Gastroesophageal sphincter (tissue), 4 donors: ENCODE data around the gene PTRH2. TPM values are rescaled to one million over a fixed set of nuclear protein-coding genes. Genes with fewer than 3 reads are reported as not detected.

Experiments
- ATAC-seq: fragments of 150-250 bp; one replicate; pipeline ENCODE4 v1.9.1; 2016; ENCODE audit warnings: mild to moderate bottlenecking, moderate library complexity
- H3K27ac ChIP-seq, 4 donors: fragments of 200-600 bp; sonication (generic) in 3 of 4; 1 replicate in 3 of 4; 2 replicates in 1 of 4; pipeline ENCODE4 v1.5.1; 2016 to 2019
- H3K27me3 ChIP-seq: fragments of 200-600 bp; sonication (generic); one replicate; pipeline ENCODE4 v1.5.1; 2019
- H3K36me3 ChIP-seq, 2 donors: fragments of 200-600 bp; sonication (generic); one replicate each; pipeline ENCODE4 v1.5.1; 2019; ENCODE audit warnings: control low read depth in 1 of 2
- H3K4me1 ChIP-seq, 3 donors: fragments of 200-600 bp; sonication (generic); 1 replicate in 2 of 3; 2 replicates in 1 of 3; pipeline ENCODE4 v1.5.1; 2016 to 2019; ENCODE audit warnings: control low read depth in 2 of 3
- H3K4me3 ChIP-seq, 2 donors: fragments of 200-600 bp; sonication (generic); one replicate each; pipeline ENCODE4 v1.5.1; 2019; ENCODE audit warnings: mild to moderate bottlenecking in 1 of 2, moderate library complexity in 1 of 2
- H3K9me3 ChIP-seq, 3 donors: fragments of 200-600 bp; sonication (generic); one replicate each; pipeline ENCODE4 v1.5.1; 2017 to 2019; ENCODE audit warnings: control low read depth in 2 of 3
- EP300 ChIP-seq: sonication (generic); formaldehyde crosslinking; IDR thresholded peaks from one replicate; pipeline ENCODE4 v1.6.1; 2017; ENCODE audit warnings: antibody characterized with exemption, mild to moderate bottlenecking
- POLR2A ChIP-seq, 2 donors: fragments of 450-650 bp; IDR thresholded peaks; one replicate each; pipeline ENCODE4 v1.6.1; 2017; ENCODE audit warnings: antibody characterized with exemption in 2 of 2, mild to moderate bottlenecking in 2 of 2, moderate library complexity in 1 of 2
- POLR2AphosphoS5 ChIP-seq: sonication (generic); formaldehyde crosslinking; IDR thresholded peaks from one replicate; pipeline ENCODE4 v1.6.1; 2017; ENCODE audit warnings: antibody characterized with exemption
- WGBS, 2 donors: methylation state at CpG; one replicate each; pipeline ENCODE4 v1.1.5; 2018; ENCODE audit warnings: low coverage in 1 of 2; 5-methylcytosine and 5-hydroxymethylcytosine counted together
- total RNA-seq, 4 donors: library from RNA; depleted of rRNA; stranded (reverse); fragments of >200 nt; gene quantifications; one replicate each; pipeline ENCODE4 v1.1.0, GENCODE V29; 2016
- TF ChIP-seq, protein P1 (sequence below), 4 experiments: fragments of 200-600 bp in 2 of 4; fragments of 450-650 bp in 2 of 4; sonication (generic) in 1 of 4; IDR thresholded peaks; one replicate each; pipeline ENCODE4 v1.5.1; 2017 to 2019; ENCODE audit warnings: antibody characterized with exemption in 4 of 4, mild to moderate bottlenecking in 2 of 4, moderate library complexity in 2 of 4

Gene PTRH2
- total RNA-seq, 4 donors from 2014 or later = 16.6 to 26.0 (median 24.3) TPM

DNA sequence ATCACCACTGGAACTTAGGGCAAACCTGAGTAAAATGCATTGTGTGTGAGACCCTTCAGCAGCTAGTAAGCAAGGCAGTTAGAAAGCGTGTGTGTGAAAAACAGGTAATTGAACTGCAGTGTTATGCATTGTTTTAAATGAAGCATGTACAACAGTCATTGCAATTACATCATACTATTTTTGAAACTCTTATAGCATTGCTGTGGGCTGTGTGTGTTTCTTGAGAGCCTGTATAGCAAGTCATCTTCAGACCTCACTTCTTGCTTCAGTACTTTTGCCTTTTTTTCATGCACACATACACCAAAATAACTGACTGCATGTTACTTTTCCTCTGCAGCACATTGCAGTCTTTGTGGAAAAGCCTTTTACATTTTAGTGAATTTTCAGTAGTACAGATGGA is 19.2 kb downstream of the PTRH2 start:
- Histone ChIP-seq H3K27ac (peak overlapping the region in 1 of 4 donors; percentile 38), H3K4me1 (peaks cover 0 to 25% (median 0%) of the 10 kb centered on the region in 3 donors), H3K27me3 (no peaks in the 10 kb centered on the region), H3K9me3 (no peaks in the 10 kb centered on the region), H3K36me3 (peaks cover 13 to 92% of the 10 kb centered on the region in 2 donors), H3K4me3 (no peak overlapping the region)
- ATAC-seq = no peak
- TF ChIP-seq POLR2A (IDR thresholded peaks at IDR 0.05) (no peak), EP300 (no peak), POLR2AphosphoS5 (no peak)
- TF ChIP-seq, protein P1, sequence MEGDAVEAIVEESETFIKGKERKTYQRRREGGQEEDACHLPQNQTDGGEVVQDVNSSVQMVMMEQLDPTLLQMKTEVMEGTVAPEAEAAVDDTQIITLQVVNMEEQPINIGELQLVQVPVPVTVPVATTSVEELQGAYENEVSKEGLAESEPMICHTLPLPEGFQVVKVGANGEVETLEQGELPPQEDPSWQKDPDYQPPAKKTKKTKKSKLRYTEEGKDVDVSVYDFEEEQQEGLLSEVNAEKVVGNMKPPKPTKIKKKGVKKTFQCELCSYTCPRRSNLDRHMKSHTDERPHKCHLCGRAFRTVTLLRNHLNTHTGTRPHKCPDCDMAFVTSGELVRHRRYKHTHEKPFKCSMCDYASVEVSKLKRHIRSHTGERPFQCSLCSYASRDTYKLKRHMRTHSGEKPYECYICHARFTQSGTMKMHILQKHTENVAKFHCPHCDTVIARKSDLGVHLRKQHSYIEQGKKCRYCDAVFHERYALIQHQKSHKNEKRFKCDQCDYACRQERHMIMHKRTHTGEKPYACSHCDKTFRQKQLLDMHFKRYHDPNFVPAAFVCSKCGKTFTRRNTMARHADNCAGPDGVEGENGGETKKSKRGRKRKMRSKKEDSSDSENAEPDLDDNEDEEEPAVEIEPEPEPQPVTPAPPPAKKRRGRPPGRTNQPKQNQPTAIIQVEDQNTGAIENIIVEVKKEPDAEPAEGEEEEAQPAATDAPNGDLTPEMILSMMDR (IDR thresholded peaks at IDR 0.05) = no peak
- WGBS, 2 donors = 92% methylated on average over 1 of the region's 1 CpG; no CpG with 5 or more reads in 1 of the 2 donors

DNA sequence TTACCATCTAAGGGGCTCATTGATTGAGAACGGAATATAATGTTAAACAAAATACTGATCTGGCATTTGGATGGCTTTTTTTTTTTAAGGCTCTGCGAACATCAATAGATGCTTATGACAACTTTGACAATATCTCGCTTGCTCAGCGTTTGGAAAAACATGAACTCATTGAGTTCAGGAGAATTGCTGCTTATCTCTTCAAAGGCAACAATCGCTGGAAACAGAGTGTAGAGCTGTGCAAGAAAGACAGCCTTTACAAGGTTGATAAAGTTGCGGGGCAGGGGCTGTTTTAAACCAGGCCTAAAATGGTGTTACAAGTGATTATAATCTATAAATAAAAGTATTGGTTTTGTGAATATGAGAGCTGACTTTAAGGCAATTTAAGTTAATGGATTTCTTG is 22.3 kb downstream of the PTRH2 start:
- no peak overlapping the region for H3K27ac ChIP-seq
- TF ChIP-seq, protein P1 (IDR thresholded peaks at IDR 0.05) = no peak
- TF ChIP-seq EP300 (no peak), POLR2A (IDR thresholded peaks at IDR 0.05) (no peak)
- H3K4me3 ChIP-seq = no peak overlapping the region
- no peak for ATAC-seq
- 71 to 93% methylated on average over 5 to 6 of the region's 6 CpGs for WGBS, 2 donors
- no peaks in the 10 kb centered on the region for H3K9me3 ChIP-seq
- H3K36me3 ChIP-seq = peaks cover 28 to 92% of the 10 kb centered on the region in 2 donors
- peaks cover 0 to 25% (median 0%) of the 10 kb centered on the region in 3 donors for H3K4me1 ChIP-seq
- H3K27me3 ChIP-seq = no peaks in the 10 kb centered on the region

GRCh38 chr17:59683283-59683682 is 23.9 kb downstream of the PTRH2 start:
- H3K27ac ChIP-seq = no peak overlapping the region
- TF ChIP-seq EP300 (no peak), POLR2A (IDR thresholded peaks at IDR 0.05) (no peak), POLR2AphosphoS5 (no peak)
- TF ChIP-seq, protein P1 (IDR thresholded peaks at IDR 0.05) = no peak
- H3K4me3 ChIP-seq = no peak overlapping the region
- H3K9me3 ChIP-seq = no peaks in the 10 kb centered on the region
- no peak for ATAC-seq
- peaks cover 36 to 100% of the 10 kb centered on the region in 2 donors for H3K36me3 ChIP-seq
- H3K4me1 ChIP-seq = peaks cover 0 to 21% (median 0%) of the 10 kb centered on the region in 3 donors
- H3K27me3 ChIP-seq = no peaks in the 10 kb centered on the region

- 54 to 60% methylated on average over 4 of the region's 4 CpGs for WGBS, 2 donors
- no peak overlapping the region for H3K4me3 ChIP-seq
- H3K27ac ChIP-seq = no peak overlapping the region
- H3K9me3 ChIP-seq = no peaks in the 10 kb centered on the region
- TF ChIP-seq POLR2AphosphoS5 = no peak
- TF ChIP-seq, protein P1 (IDR thresholded peaks at IDR 0.05) = no peak
- no peak for ATAC-seq
- peaks cover 42 to 100% of the 10 kb centered on the region in 2 donors for H3K36me3 ChIP-seq
- peaks cover 0 to 4% (median 0%) of the 10 kb centered on the region in 3 donors for H3K4me1 ChIP-seq
- no peaks in the 10 kb centered on the region for H3K27me3 ChIP-seq
Observed at GRCh38 chr17:59680314-59680713, 26.9 kb downstream of the PTRH2 start.

DNA sequence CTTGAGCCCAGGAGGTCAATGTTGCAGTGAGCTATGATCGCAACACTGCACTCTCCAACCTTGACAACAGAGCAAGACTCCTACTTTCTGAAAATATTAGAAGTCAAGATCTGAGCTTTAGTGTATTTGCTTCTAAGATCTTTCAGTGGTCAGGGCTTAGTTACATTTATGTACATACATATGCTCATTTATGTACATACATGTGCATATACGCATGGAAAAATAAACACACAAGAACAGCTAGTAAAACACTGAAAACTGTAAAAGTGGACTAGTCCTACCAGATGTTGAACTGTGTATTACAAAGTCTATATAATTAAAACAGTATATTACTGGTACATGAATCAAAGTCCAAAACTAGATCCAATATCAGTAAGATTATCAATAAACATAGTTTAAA is 28.3 kb downstream of the PTRH2 start:
- Histone ChIP-seq H3K27me3 (no peaks in the 10 kb centered on the region), H3K9me3 (no peaks in the 10 kb centered on the region), H3K4me3 (no peak overlapping the region), H3K4me1 (peaks cover 0 to 4% (median 0%) of the 10 kb centered on the region in 3 donors), H3K27ac (peak overlapping the region in 1 of 4 donors; percentile 9), H3K36me3 (peaks cover 41 to 100% of the 10 kb centered on the region in 2 donors)
- no peak for ATAC-seq
- no peak for TF ChIP-seq POLR2A (IDR thresholded peaks at IDR 0.05)
- no peak for TF ChIP-seq POLR2AphosphoS5
- 44 to 46% methylated on average over 2 of the region's 2 CpGs for WGBS, 2 donors
